NCI-H2227 treated with DMSO at 0.1 percent for 48 hours (cell line): Measurements from ENCODE around the gene ST8SIA6.
"Not testable (repeated sequence)": the region's sequence is repeated elsewhere in the genome, so short reads cannot be mapped to it uniquely, and the experiment has no call there.

Experiments
- DNase-seq: peaks from one replicate; lab custom pipeline; 2025; lab: John Stamatoyannopoulos, UW

The ST8SIA6 gene

DNA sequence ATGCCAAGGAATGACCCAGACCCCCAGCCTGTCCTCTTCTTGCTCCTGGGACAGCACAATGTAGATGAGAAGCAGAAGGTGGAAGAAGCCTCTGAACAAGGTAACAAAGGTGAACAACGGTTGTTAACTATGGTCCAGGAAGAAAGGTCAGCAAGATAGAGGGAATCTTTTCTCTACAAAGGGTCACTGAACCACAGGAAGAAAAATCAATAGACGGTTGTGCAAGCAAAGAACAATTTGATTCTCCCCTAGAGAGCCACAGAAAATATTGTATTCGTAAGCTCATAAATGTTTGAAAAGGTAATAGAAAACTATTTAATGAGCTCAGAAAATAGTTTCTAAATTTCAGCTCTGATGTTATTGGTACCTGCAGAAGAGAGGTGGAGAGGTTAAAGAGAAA lies 111.3 kb downstream of the ST8SIA6 start:
- DNase-seq: no peak

GRCh38 chr10:17340144-17340829 lies 114.1 kb downstream of the ST8SIA6 start:
- no peak for DNase-seq

DNA sequence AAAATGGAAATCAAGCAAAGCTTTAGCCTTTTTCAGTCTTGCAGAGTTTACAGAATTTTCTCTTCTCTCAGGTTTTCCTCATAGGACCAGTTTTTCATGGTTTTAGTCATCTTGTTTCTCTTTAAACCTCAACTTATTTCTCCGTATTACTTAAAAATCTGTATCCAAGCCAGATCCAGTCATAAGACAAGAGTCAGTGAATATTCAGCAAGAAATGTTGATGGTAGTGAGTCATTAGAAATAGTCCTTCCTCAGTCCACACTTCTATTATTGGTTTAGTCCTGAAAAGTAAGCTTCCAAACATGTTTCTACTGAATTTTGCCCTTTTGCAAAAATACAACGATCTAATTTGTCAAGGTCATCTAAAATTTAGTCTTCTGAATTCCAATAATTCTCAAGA lies 119.3 kb downstream of the ST8SIA6 start:
- DNase-seq: no peak

DNA sequence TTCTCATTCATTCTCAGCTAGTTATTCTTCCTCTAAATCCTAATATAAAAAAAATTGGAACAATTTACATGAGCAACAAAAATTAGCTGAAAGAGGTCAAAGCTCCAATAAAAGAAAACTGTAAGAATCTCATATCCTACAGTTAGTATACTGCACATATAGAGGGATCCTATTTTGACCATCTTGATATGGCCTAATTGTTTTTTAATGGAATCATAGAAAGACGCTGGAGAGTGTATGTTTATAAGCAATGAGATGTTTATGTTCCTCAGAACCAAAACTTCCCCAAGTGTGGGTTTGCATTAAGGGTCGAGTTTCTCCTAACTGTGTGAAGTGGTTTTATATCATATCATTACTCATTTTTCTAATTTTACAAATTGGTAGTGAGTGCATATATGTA lies 123.9 kb downstream of the ST8SIA6 start:
- DNase-seq: no peak

DNA sequence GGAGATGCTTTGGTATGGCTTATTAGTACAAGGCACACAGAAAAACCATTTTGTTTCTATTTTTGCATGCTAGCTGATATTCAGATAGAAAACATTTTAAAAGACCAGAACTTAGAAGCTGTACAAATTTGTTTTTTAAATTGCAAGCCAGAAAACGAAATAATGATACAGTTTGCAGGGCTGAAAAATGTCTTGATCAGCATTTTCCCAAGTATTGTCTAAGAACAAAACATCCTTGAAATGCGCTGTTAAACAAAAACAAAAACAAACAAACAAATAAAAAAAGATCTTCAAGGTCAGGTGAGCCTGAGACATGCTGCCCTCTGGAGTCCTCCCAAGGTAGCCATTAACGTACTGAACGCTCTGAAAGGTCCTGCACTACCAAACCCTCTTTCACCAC lies 128.0 kb downstream of the ST8SIA6 start:
- DNase-seq: no peak

DNA sequence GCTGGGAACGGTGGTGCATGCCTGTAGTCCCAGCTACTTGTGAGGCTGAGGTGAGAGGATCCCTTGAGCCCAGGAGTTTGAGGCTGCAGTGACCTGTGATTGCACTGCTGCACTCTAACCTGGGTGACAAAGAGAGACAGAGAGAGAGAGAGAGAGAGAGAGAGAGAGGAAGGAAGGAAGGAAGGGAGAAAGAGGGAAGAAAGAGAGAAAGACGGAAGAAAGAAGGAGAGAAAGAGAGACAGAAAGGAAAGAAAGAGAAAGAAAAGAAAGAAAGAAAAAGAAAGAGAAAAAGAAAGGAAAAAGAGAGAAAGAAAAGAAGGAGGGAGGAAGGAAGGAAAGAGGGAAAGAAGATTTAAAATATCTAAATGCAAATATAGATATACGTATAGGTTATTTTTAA lies 132.4 kb downstream of the ST8SIA6 start:
- not testable (repeated sequence) for DNase-seq

DNA sequence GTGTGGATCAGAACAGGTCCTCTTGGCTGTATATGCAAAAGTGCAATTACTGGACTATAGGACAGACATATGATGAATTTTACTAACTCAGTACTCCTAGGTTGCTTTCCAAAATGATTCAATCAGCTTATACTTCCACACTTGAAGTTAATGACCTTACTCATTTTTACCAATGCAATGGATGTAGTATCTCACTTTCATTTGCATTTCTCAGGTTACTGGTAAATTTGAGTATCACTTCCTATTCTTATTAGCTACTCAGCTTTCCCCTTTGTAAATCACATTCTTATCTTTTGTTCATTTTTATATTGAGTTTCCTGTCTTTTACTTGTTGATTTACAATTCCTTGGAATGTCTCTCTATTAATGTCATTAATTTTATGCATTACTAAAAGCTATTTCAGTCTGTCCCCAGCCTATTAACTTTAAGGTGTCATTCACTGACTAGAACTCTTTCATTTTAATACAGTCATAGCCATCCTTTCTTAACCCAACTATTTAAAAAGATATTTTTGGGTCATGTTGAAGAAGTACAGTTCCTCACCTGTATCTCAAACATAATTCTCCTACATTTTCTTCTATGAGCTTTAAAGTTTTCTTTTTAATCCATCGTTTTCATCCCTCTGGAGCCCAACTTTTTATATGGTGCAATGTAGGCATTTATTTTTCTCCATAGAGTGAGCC lies 137.8 kb downstream of the ST8SIA6 start:
- no peak for DNase-seq

DNA sequence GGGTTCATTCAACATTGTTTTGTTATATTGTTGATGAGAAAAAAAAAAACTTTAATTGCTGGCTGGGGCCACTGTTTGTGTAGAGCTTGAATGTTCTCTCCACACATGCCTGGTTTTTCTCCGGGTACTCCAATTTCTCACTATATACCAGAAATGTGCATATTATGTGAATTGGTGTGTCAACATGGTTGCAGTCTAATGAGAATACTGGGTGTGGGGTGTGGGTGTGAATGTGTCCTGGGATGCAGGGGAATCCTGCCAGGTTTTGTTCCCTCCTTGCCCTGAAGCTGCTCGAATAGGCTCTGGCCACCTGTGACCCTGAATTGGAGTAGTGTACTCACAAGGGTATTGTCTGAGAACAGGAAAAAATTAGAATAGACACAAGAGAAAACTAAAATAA lies 145.0 kb downstream of the ST8SIA6 start:
- no peak for DNase-seq

DNA sequence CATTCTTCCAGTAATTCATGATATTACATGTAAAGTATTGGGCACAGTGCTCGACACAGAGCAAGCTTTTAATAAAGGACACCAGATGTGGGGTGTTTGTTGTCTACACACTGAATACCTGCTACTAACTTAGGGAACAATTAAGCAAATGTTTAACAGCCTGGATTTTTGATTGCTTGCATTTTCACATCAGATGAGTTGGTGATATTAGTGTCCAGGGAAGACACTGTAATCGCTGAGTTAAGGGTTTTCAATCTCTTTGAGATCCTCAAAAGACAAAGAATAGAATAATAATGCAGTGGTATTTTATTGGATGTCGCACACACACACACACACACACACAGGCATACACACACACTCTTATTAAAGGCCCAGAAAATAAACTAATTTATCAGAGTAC lies 147.3 kb downstream of the ST8SIA6 start:
- no peak for DNase-seq

DNA sequence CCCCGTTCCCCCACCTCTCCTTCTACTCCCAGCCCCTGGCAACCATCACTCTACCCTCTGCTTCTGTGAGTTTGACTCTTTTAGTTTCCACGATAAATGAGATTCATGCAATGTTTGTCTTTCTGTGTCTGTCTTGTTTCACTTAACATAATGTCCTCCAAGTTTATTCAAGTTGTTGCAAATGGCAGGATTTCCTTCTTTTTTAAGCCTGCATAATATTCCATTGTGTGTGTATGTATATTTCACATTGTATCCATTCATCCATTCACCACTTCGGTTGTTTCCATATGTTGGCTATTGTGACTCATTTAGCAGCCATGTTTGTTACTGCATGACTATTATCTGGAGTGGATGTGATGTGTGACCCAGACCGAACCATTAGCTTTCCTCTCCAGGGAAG lies 162.0 kb downstream of the ST8SIA6 start:
- DNase-seq: no peak

DNA sequence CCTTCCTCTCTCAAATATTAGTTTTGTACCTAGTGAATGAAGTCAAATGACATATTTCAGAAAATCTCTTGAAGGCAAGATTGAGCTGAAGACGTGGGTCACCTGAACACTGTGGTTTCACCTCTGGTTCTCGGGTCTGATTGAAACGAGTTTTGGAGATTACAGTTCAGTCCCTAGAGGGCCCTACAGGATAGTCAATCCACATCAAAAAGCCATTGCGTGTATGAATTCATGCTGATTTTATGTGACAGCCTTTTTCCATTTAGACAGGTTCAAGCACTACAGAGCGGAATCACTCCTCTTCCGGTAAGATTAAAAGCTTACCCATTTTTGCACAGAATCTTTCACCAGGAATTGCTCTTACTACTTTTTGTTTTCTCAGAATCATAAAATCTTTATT lies 164.2 kb downstream of the ST8SIA6 start:
- DNase-seq: no peak

DNA sequence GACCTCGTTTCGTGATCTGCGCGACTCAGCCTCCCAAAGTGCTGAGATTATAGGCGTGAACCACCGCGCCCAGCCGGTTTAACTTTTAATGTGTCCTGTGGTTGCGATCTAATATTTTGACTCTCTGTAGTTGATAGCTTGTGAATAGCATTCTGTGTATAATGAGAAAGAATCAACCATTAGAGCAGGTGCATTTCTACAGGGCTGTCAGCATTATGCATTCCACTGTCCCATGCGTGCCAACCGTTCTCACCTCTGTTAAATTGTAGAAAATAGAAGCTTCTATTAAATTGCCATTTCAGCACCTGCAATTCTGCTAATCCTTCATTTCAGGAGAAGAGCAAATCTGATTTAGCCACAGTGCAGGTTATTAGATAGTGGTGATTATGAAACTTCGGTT lies 164.6 kb downstream of the ST8SIA6 start:
- DNase-seq: no peak

- no peak for DNase-seq
These were observed 167.5 kb downstream of the ST8SIA6 start for GRCh38 chr10:17286562-17287550.

DNA sequence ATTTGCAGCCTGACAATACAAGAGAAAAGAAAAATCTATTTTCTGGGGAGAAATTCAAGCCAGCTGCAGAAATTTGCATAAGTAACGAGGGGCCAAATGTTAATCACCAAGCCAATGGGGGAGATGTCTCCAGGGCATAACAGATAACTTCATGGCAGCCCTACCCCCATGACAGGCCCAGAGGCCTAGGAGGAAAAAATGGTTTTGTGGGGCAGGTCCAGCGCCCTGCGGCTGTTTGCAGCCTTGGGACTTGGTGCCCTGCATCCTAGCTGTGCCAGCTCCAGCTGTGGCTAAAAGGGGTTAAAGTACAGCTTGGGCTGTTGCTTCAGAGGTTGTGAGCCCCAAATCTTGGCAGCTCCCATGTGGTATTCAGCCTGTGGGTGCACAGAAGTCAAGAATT lies 172.1 kb downstream of the ST8SIA6 start:
- no peak for DNase-seq

GRCh38 chr10:17278607-17279240 lies 175.7 kb downstream of the ST8SIA6 start:
- no peak for DNase-seq

GRCh38 chr10:17276756-17277424 lies 177.5 kb downstream of the ST8SIA6 start:
- no peak for DNase-seq

DNA sequence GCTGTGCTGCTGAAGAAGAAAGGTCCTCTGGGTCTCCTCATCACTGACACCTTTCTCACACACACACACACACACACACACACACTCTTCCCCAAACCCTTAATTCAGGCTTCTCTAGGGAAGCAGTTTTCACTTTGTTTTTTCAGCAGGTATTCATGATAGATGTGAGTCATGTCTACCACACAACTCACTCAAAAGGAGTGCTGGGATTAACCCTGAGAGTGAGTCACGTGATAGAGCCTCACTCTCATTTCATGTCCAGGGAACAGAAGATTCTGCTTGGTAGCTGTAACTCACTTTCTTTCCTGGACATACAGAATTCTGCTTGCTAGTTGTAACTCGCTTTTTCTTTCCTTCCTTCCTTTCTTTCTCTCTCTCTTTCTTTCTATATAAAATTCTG lies 181.0 kb downstream of the ST8SIA6 start:
- no peak for DNase-seq

- no peak for DNase-seq
These were observed 181.7 kb downstream of the ST8SIA6 start for GRCh38 chr10:17272648-17273047.
